NCI-H69 (cell line): Measurements from ENCODE around the gene APBA3.

ENCODE experiments used
- DNase-seq: peaks from one replicate; lab custom pipeline; 2025; lab: John Stamatoyannopoulos, UW

APBA3 gene

DNA sequence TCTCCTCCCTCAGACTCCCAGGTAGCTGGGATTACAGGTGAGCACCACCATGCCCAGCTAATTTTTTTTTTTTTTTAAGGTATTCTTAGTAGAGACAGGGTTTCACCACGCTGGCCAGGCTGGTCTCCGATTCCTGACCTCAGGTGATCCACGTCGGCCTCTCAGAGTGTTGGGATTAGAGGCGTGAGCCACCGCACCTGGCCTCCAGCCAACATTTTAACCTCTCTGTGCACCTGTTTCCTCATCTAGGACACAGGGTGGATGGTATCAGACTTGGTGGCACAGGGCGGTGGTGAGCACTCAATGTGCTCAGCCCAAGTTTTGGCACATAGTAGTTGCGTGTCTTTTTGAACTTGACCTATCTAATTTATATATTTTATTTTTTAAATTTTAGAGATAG is 12.5 kb downstream of the APBA3 start:
- DNase-seq = no peak

DNA sequence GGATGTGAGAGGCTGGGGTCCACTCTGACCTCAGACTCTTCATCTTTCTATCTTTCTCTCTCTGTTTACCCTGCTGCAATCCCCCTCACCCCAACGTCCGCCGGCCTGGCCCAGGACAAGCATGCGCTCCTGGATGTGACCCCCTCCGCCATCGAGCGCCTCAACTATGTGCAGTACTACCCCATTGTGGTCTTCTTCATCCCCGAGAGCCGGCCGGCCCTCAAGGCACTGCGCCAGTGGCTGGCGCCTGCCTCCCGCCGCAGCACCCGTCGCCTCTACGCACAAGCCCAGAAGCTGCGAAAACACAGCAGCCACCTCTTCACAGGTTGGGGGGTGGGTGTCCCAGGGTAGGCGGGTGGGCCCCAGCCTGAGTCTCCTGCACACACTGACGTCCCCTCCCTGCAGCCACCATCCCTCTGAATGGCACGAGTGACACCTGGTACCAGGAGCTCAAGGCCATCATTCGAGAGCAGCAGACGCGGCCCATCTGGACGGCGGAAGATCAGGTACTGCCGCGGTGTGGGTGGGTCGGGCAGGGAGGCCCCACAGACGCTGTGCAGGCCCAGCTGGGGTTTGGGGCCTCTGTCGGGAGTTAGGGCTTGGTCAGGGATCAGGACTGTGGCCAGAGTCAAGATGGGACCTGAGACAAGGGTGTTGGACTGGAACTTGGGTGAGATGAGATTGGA is 15.0 kb downstream of the APBA3 start:
- no peak for DNase-seq

DNA sequence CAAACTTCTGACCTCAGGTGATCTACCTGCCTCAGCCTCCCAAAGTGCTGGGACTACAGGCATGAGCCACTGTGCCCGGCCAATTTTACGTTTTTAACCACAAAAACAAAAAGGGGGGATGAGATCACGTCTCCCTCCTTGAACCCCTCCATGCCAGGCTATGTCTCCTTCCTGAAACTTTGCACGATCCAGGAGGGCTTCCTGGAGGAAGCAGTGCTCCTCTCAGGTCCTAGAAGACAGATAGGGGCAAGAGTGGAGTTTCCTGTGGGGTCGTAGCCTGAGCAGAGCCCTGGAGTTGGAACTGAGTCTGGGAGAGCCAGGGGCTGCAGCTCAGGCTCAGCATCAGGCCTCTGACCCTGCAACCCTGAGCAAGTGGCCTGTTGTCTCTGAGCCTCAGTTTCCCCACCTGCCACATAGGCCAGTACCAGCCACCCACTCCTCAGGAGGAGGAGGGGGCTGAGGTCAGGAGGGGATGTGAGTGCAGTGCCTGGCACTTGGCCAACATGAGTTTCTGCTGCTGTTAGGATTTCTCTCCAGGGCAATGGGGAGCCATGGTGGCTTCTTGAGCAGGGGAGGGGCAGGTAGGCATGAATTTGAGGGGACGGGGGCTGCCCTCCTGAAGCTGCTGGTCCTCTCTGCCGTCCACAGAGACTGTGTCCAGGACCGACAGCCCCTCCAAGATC is 16.0 kb downstream of the APBA3 start:
- no peak for DNase-seq

DNA sequence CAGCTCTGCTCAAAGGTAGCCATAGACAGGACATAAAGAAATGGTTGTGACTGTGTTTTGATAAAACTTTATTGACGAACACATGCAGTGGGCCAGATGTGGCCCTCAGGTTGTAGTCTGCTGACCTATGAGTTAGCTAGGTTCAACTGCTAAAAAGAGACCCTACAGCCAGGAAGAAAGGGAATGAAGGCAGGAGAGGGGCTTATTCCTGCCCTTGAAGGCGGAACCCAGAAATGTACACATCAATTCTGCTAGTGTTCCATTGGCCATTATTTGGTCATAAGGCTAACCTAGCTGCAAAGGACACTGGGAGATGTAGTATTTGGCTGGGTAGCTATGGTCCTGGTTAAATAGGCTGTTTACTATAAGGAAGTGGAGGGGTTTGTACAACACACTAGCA is 18.0 kb downstream of the APBA3 start:
- DNase-seq = peak; percentile 15

DNA sequence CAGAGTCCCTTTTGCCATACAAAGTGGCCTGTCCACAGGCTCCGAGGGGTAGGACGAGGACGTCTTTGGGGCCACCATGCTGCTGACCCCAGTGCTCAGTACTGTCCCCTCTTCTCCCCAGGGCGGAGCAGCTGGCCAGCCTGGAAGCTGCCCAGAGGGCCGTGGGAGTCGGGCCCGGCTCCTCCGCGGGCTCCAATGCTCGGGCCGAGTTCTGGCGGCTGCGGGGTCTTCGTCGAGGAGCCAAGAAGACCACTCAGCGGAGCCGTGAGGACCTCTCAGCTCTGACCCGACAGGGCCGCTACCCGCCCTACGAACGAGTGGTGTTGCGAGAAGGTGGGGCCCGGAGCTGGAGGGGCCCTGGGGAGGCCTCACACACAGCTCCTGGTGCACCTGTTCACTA is 21.1 kb downstream of the APBA3 start:
- no peak for DNase-seq

DNA sequence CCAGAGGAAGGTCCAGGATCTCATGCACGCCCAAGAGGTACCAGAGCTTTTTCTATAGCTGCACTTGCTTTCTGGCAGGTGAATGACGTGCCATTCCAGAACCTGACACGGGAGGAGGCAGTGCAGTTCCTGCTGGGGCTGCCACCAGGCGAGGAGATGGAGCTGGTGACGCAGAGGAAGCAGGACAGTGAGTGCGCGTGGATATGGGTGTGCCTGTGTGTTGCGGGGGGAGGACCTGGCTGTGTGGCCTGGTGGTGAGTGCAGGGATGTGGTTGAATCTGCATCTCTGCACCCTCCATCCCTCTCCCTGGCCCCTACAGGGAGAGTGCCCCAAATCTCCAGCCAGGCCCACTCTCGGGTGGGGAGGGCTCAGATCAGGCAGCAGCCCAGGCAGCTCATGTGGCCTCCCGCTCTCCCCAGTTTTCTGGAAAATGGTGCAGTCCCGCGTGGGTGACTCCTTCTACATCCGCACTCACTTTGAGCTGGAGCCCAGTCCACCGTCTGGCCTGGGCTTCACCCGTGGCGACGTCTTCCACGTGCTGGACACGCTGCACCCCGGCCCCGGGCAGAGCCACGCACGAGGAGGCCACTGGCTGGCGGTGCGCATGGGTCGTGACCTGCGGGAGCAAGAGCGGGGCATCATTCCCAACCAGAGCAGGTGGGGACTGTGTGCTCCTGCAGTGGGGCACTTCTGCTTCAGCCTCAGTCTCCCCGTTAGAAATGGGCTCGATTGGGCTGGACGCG is 22.8 kb downstream of the APBA3 start:
- no peak for DNase-seq

DNA sequence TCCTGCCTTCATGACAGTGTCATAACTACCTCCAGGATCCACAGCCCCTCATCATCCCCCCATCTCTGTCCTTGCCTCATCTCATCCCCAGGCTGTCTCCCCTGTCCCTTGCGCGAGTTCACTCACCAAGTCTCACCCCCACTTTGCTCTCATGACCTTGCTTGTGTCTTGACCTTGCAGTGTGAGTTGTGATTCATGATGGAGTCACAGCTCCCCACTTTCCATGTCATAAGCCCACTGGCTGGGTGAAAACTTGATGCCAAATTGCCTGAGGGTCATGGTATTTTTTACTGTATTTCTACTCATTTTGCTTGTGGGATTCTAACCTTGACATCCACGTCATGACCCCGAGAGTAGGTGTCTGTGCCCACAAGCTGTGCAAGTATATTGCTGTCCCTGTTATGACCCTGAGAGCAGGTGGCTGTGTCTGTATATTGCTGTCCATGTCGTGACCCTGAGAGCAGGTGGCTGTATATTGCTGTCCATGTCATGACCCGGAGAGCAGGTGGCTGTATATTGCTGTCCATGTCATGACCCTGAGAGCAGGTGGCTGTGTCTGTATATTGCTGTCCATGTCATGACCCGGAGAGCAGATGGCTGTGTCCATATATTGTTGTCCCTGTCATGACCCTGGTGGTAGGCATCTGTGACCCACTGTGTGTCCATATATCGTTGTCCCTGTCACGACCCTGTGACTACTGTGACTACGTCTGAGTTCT is 23.8 kb downstream of the APBA3 start:
- DNase-seq = no peak

DNA sequence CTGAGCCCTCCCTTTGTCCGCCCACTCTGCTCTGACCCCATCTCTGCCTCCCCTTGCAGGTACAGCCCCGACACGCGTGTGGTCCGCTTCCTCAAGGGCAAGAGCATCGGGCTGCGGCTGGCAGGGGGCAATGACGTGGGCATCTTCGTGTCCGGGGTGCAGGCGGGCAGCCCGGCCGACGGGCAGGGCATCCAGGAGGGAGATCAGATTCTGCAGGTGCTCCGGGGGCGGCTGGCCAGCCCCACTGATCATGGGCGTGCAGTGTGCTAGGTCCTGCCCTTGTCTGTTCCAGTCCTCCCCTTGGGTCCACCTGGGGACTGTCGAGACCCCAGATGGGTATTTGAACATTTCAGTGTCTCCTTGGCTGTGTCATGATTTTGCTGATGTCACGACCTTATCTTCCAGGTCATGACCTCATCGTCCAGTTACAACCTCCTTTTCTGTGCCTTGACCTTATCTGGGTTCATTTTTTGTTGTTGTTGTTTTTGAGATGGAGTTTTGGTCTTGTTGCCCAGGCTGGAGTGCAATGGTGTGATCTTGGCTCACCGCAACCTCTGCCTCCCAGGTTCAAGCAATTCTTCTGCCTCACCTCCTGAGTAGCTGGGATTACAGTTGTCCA is 25.3 kb downstream of the APBA3 start:
- DNase-seq = no peak

DNA sequence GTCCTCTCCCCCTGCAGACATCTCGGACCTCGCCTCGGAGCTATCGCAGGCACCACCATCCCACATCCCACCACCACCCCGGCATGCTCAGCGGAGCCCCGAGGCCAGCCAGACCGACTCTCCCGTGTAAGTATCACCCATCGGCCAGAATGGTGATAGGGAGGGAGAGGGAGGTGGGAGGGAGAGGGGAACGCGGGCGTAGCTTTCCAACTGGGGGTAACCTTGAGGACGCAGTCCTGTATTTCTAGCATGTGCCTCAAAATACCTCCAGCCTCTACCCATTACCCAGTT is 27.2 kb downstream of the APBA3 start:
- DNase-seq = no peak

DNA sequence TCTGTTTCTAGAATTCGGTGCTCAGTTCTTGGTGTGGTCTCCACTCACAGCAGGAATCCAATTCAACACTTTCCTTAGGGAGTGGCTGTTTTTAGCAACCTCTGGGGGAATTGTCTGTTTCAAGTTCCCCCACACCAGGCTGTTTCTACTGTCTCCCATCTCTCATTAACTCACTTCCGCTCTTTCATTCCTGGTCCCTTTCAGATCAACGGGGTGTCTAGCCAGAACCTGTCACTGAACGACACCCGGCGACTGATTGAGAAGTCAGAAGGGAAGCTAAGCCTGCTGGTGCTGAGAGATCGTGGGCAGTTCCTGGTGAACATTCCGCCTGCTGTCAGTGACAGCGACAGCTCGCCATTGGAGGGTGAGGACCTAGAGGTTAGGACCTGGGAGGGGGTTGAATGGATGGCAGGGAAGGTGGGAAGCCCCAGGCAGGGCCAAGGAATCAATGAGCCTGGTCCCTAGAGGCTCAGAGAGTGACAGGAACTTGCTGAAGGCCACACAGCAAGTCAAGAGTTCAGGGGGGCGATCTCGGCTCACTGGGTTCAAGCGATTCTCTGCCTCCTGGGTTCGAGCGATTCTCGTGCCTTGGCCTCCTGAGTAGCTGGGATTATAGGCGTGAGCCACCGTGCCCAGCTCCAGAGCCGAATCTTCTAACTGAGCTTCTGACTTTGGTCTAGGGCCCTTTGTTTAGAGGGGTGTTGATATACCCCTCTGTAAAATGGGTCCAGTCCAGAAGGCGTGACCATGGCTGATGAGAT is 27.8 kb downstream of the APBA3 start:
- DNase-seq = peak; percentile 14

DNA sequence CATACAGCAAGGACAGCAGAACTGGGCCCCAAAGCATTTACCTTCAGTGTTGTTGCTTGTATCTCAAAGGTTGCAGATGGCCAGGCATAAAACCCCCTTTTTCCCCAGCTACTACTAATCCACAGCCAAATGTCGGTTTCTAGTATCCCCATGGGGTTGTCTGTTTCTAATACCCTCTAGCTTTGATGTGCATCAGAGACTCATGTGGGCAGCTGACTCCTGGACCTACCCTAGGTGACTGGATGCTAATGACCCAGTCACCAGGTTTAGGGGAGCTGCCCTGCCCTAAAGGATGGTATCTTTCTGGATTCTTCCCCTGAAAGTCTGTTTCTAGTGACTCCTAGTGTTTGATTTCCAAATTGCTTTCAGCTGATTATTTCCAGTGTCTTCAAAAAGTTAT is 29.4 kb downstream of the APBA3 start:
- DNase-seq = no peak

DNA sequence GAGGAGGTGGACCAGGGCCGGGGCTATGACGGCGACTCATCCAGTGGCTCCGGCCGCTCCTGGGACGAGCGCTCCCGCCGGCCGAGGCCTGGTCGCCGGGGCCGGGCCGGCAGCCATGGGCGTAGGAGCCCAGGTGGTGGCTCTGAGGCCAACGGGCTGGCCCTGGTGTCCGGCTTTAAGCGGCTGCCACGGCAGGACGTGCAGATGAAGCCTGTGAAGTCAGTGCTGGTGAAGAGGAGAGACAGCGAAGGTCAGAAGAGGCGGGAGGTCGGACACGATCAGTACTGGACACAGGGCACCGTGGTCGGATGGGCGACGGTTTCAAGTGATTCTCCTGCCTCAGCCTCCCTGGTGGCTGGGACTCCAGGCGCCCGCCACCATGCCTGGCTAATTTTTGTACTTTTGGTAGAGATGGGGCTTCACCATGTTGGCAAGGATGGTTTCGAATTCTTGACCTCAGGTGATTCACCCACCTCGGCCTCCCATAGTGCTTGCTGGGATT is 31.0 kb downstream of the APBA3 start:
- DNase-seq = no peak

DNA sequence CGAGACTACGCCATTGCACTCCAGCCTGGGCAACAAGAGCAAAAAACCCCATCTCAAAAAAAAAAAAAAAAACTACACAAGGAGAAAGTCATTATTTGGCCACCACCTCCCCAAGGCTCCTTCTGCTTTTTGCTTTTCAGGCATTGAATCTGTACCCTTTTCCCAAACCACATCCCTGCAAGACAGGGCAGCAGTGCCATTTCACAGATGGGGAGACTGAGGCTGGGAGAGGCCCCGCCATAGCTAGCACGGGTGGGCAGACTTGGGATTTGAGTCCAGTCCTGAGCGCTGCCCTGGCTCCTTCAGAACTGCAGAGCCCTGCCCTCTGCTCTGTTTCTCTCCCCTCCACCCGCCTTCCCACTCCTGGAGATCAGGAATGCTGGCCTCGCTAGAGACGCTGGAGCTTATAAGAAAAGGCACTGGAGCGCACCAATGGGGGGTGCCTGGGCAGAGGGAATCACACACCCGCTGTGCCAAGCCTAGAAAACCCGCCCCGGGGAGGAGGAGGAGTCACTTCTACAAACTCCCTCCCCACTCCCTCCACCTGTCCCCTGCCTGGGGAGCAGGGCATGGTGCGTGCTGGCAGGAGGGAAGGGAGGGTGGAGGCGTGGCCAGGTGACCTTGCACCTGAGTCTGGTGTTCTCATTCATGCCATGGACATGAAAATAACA is 35.7 kb downstream of the APBA3 start:
- peak; percentile 99 for DNase-seq

DNA sequence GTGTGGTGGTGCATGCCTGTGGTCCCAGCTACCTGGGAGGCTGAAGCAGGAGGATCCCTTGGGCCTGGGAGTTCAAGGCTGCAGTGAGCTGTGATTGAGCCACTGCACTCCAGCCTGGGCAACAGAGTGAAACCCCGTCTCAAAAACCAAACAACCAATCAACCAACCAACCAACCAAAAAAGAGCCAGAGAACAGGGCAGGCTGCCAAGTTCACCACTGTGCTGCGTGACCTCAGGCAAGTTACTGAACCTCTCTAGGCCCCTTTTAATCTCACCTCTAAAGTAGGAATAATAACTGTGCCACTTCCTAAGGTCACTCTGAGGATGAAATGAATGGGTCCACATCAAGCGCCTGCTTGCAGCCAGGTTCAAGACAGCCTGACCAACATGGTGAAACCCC is 36.4 kb downstream of the APBA3 start:
- DNase-seq = peak; percentile 39

DNA sequence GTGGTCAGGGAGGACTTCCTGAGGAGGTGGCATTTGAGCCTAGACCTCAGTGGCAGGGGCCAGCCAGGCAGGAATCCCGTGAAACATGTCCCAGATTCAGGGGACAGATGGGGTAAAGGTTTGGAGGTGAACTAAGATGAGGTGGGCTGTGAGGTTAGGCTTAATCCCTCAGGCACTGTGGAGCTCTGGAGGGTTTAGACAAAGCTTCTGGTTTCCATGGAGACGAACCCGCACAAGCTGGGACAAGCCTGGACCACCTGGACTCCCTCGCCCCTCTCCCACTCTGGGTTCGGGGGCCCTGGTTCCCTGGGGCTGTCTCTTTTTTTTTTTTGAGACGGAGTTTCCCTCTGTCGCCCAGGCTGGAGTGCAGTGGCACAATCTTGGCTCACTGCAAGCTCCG is 37.6 kb downstream of the APBA3 start:
- peak; percentile 84 for DNase-seq

DNA sequence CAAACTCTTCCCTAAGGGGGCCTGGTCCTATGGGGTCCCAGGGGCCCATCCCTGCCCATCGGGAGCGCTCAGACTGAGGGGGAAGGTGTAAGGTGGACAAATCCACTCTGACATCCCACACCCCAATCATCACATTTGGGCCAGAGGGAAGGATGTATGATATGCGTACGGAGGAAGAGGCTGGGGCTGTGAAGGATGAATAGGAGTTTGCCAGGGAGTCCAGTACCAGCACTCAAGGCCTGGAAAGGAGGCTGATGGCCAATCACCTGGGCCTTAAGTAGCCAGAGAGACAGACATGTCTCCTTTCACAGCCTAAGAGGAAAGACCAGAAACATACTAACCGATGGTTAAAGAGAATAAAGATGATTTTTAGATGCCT is 38.4 kb downstream of the APBA3 start:
- DNase-seq = no peak

DNA sequence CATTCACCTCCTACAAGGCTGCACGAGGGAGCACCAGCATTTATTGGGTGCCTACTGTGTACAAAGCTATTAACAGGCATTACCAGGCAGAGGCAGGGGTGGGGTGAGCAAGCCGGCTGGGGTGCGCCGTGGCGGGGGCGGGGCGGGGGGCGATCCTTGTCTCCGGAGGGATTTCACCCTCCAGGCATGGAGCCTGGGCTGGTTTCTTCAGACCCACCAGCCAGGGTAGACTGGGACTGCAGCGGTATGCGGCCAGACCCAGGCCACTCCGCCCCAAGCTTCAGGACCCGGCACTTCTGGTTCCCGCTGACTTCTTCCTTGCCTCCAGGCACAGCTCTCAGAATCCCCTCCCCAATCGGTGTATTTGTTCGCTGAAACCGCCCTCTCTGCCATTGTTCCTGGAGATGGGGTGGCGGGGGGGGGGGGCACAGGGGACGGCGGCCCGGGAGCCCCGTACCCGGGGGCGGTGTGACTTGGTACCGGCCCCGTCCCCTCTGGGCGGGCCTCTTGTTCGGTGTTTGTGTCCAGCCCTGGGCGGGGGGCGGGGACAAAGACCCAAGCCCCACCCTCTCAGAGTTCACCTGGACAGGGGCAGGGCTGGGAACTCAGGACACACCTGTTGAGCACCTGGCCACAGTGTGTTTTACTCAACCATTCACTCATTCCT is 38.9 kb downstream of the APBA3 start:
- peak; percentile 79 for DNase-seq

DNA sequence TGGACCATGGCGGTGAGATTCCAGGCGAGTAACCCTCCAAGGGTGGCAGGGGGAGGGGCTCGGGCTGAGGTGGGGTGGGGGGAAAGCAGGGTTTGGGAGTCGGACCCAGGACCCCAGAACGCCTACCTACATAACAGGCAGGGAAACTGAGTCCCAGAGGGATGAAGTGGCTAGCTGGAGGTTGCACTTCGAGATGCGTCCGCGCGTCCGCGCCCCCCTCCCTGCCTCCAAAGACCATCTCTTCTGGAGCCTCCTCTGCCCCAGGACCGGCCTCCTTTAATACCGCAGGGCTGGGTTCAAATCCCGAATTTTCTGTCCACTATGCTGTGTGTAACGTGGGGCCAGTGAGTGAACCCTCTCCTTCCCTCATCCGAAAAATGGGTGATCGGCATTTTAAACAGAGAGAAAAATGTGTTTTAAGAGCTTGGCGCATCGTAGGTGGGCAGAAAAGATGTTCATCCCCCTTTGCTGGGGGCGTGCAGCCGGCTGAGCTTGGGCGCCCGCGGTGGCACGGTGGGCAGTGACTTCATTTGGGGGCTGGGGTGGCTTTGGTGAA is 39.5 kb downstream of the APBA3 start:
- peak; percentile 45 for DNase-seq

DNA sequence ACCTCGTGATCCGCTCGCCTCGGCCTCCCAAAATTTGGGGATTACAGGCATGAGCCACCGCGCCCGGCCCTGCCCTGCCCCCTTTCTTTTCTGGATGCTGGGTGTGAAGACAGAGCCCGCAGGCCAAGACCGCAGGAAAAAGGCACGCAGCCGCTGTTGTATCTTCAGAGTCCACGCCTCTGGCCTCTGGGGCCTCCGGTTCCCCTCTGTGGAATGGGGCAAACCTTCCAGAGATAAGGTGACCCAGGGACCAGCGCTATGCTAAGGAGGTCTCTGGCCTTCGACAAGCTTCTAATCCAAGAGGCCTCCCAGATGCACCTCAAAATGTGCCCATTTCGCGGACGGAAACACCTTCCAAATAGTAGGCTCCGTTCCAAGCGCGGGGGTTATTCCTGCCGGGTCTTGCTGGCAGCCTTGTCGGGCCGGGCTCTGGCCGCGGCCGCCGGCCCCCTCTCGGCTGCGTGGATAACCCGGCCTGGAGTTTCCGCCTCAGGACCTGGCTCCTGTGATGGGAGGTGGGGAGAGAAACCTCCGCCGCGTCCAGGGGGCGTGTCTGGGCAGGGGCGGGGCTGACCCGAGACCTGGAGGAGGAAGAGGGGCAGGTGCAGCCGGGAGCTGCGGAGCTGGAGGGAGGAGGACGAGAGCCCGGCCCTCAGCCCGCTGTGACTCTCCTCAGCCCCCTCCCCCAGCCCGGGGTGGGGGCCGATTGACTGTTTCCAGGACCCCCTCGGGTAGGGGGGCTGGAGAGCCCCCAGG is 40.2 kb downstream of the APBA3 start:
- peak; percentile 97 for DNase-seq
